Left ventricle myocardium superior (tissue), 1 donor: ENCODE data around the gene GSTA4. TPM values are rescaled to one million over a fixed set of nuclear protein-coding genes. Genes with fewer than 3 reads are reported as not detected.
"Not testable (repeated sequence)": the region's sequence is repeated elsewhere in the genome, so short reads cannot be mapped to it uniquely, and the experiment has no call there.

Experiments
- ATAC-seq: fragments of 200-7000 bp; cut with Tn5 transposase; one replicate; pipeline ENCODE4 v1.9.1; 2020; ENCODE audit warnings: mild to moderate bottlenecking, moderate library complexity
- DNase-seq: peaks from one replicate; pipeline ENCODE4 v3.0.0-alpha.2; 2020
- intact Hi-C: fragments of 100-400 bp; cut with micrococcal nuclease; formaldehyde crosslinking; loops from one replicate; pipeline ENCODE4 v1.11.0; 2022
- total RNA-seq: library from RNA; stranded (reverse); fragmentation: NEBNext Ultra II Directional; extraction: Animal tissue kit (Norgen Biotek cat#: 25700); gene quantifications from one replicate; pipeline ENCODE4 v1.2.1, GENCODE V29; 2021
- donor health status: DM: no; HTN: yes; CAD: no; lungs with severe emphysema.

The GSTA4 gene
- total RNA-seq, 1 donor from 2014 or later: 8.0 TPM

DNA sequence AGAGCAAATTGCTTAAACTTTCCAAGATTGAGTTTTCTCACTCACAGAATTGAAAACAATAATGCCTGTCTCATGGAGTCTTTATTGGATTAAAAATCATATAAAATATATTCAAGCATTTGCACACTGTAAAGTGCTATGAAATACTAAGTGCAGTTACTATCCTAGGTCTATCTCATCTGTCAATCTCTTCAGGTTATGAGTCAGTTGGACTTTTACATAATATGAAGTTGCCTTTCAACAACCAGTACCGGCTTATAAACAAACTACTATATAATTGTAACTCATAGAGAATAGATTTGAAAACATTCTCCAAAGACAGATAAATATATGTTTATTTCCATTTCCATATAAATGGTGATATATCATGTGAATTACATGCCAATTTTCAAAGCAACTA is 20.4 kb upstream of the GSTA4 start:
- DNase-seq (no peak), ATAC-seq (no peak)
- intact Hi-C loops: no loop called here

GRCh38 chr6:53014744-53015143 is 19.7 kb upstream of the GSTA4 start:
- ATAC-seq (no peak), DNase-seq (no peak)
- intact Hi-C loops: no loop called here

GRCh38 chr6:53014063-53014462 is 19.0 kb upstream of the GSTA4 start:
- DNase-seq: no peak
- no peak for ATAC-seq
- intact Hi-C loops: no loop called here

DNA sequence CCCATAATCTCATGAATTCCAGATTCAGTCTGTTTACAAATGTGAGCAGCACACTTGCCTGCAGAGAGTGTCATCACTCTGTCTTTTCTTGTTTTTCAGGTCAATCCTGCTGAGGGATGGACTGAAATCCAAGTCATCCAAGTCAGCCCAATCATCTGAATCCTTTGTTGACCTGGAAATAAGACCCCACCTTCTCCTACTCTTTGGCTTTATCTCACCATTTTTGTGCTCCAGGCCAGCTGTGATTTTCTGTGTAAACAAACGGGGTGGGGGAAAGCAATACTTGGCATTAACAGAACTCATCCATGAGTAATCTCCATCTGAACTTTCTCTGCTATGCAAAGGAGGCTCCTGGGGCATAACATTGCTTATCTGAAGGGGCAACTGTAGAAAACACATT is 16.9 kb upstream of the GSTA4 start:
- intact Hi-C loops: no loop called here
- DNase-seq (no peak), ATAC-seq (no peak)

- intact Hi-C loops: no loop called here
- no peak for DNase-seq
- no peak for ATAC-seq
These were observed 15.4 kb upstream of the GSTA4 start for GRCh38 chr6:53010504-53010903.

DNA sequence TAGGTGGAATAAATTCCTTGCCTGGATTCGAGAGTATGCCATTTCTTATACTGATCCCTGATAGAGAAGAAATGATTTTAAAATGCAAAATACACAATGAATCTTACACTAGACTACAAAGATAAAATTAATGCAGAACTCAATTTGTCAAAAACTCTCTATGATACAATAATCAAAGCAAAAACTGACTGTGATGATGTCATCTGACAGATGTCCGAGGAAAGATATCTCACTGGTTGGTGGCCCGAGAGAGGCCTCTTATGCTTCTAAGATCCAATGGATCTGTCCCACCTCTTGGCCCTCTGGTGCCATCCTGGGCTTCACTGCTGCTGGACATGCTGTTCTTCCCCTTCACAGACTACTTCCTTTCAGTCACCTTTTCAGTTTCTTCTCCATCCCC is 14.4 kb upstream of the GSTA4 start:
- intact Hi-C loops: no loop called here
- DNase-seq (no peak), ATAC-seq (no peak)

- intact Hi-C loops: no loop called here
- DNase-seq: no peak
- ATAC-seq: no peak
These were observed 14.0 kb upstream of the GSTA4 start for GRCh38 chr6:53009056-53009455.

DNA sequence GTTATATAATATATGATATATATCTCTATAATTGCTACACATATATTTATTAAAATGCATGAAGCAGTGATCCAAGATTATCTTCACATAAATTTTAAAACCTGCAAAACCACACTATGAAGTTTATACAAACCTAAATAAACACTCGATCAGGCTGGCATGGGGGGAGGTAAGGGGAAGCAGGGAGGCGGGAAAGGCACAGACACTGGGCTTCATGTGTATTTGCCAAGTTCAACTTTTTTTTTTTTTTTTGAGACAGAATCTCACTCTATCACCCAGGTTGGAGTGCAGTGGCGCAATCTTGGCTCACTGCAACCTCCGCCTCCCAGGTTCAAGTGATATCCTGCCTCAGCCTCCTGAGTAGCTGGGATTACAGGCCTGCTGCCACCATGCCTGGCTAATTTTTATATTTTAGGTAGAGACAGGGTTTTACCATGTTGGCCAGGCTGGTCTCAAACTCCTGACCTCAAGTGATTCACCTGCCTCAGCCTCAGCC is 13.2 kb upstream of the GSTA4 start:
- DNase-seq, ATAC-seq, intact Hi-C loops: not testable (repeated sequence)

DNA sequence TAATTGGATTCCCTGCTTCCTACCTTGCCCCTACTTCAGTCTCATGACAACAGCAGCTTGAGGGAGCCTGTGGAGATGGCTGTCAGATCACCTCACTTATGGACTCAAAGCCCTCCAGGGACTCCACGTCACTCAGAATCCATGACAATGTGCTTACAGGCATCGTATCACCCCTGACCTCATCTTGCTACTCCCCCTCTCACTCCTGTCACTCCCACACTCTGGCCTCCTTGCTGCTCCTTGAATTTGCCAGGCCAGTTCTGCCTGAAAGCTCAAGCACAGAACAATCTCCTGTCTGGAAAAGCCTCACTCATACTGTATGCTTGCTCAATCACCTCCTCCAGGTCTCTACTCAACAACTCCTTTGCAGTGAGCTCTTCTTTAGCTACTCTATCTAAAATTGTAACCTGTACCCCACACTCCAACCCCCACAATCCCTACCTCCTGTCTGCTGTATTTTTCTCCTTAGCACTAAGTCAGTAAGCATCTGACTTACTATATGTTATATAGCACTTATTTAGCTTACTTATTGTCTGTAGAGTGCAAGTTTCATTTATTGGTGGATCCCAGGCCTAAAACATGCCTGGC is 10.7 kb upstream of the GSTA4 start:
- ATAC-seq: no peak
- no peak for DNase-seq
- intact Hi-C loops: no loop called here

DNA sequence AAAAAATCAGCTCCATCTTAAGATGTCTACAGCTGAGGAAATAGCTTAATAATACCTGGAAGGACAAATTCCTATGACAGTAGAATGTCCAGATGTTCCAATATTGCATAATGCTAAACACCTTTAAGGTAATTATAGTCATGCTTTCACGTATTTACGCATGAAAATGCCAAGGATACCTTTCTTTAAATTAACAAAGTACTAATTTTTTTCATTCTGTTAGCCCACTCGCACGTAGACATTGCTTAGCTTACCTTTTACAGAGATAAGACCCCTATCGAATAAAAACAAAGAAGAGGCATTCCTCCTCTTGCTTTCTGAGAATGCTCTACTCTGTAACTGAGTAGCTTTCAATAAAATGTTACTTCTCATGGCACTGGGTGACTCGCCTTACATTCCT is 4.4 kb upstream of the GSTA4 start:
- no peak for ATAC-seq
- DNase-seq: no peak
- intact Hi-C loops: no loop called here

GRCh38 chr6:52998603-52999002 is 3.5 kb upstream of the GSTA4 start:
- ATAC-seq (no peak), DNase-seq (no peak)
- intact Hi-C loops: no loop called here

- intact Hi-C loops: no loop called here
- ATAC-seq: no peak
These were observed 995 bp upstream of the GSTA4 start for GRCh38 chr6:52995913-52996645.

GRCh38 chr6:52994839-52995088 is 320 bp downstream of the GSTA4 start:
- peak; percentile 50 for DNase-seq
- intact Hi-C loops: no loop called here
- peak; percentile 46 for ATAC-seq

More at GRCh38 chr6:52995913-52996645, 995 bp upstream of the GSTA4 start:
- peak; percentile 50 for DNase-seq

GRCh38 chr6:52994031-52994838 is 849 bp downstream of the GSTA4 start:
- ATAC-seq: peak; percentile 17
- peak; percentile 35 for DNase-seq
- intact Hi-C loops: no loop called here

GRCh38 chr6:52992980-52993920 is 1.8 kb downstream of the GSTA4 start:
- intact Hi-C loops: no loop called here
- ATAC-seq: no peak

DNA sequence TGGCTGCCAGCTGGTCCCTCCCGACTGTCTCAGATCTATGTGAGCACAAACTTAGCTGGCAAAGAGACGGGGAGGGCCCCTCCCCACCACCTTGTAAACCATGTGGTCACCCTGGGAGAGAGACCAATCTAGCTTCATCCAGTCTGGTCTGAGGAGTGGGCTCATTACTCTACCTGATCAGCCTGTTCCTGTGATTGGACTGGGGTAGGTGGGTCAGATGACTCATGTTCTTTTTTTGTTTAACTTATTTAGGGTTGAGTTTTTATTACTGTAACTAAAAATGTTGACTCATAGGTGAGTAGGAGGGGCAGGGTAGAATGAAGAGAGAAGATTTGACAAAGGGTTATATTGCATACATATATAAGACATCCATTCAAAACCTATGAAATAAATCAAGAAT is 4.7 kb downstream of the GSTA4 start:
- ATAC-seq (no peak), DNase-seq (no peak)
- intact Hi-C loops: no loop called here

More at GRCh38 chr6:52992980-52993920, 1.8 kb downstream of the GSTA4 start:
- DNase-seq: no peak

DNA sequence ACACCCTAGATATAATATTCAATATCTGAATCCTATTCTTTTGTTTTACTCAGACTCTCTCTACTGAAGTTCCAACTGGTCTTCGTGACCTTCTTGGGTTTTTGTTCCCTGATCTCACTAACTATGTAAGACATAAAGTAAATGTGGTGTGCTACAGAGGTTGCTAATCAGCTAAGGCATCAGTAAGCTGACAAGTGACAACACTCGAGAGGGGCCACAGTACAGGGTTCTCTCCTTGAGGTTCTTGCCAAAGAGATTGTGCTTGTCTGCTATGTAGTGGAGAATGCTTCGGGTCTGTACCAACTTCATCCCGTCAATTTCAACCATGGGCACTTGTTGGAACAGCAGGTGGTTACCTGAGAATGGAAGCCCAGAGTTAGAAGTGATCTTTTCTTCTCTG is 9.9 kb downstream of the GSTA4 start:
- intact Hi-C loops: no loop called here
- no peak for ATAC-seq
- DNase-seq: no peak

DNA sequence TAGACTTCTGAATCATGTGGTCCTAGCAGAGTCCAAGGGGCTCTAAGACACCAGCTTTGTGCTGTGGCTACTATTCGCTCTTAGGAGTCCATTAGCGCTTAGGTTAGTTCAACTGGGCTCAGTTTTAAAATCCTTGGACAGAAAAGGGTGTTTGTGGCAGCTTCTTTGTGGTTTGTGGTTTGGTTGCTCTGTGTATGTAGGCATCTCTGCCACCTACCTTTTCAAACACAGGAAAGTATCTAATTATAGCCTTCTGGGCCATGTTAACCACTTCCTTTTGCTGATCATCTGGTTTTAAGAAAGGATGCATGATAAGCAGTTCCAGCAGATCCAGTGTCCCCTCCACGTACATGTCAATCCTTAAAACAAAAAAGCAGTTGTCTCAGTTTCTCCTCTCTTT is 10.8 kb downstream of the GSTA4 start:
- DNase-seq: no peak
- intact Hi-C loops: no loop called here
- no peak for ATAC-seq

- intact Hi-C loops: no loop called here
These were observed 11.8 kb downstream of the GSTA4 start for GRCh38 chr6:52983159-52983848.

More at GRCh38 chr6:52983159-52983848, 11.8 kb downstream of the GSTA4 start:
- DNase-seq (no peak), ATAC-seq (no peak)
